Measurements from ENCODE around the gene PKIG. TPM values are rescaled to one million over a fixed set of nuclear protein-coding genes. Genes with fewer than 3 reads are reported as not detected.

The PKIG gene
- total and polyA plus RNA-seq, 2 donors (not counting 3 experiments of a cell fraction or from before 2014, with no cell fraction given), result 135 to 167 TPM

DNA sequence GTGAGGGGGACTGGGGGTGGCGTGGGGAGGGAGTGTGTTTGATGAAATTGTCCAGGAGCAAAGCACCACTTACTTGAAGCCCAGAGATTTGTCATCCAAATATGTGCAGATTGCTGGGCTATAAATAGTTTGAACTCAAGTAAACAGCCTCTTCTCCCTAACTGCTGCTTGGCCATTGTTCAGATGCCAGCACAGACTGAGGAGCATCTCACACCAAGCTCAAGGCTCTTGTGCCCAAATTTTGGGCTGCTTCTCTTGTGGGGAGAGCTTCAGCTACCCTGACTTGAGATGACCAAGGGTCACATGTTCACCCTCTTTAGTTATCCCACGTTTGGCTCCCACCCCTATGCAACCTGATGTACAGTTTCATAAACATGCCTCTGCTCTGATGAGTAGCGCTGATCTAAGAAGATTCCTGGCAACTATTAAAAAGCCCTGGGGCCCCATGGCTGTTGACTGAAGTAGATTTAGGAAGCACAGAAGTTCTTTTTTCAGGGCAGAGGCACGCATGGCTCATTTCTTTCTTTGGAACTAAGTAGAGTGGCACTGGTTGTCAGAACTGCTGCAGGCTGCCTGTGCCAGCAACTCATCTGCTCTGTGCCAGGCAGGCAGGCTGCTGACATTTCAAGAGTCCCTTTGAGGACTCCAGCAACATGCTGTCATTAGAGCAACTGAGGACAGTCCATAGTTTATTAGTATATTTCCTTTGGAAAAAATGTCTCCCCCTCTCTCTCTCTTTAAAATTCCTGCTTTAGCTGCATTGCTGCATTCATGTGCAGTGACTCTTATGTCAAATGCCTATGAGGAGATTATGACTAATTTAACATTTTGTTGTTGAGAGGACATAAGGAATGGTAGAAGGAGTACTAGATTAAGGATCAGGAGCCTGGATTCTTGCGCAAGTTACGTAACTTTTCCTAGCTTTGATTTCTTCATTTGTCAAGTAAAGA is 9.6 kb upstream of the PKIG start:
- Histone ChIP-seq H3K27me3 (ENCODE audit: control insufficient read depth in 2 of 2, insufficient read depth in 2 of 2, low read length in 2 of 2) (no peaks in the 10 kb centered on the region), H3K4me3 (replicated peaks in 1 of 3; ENCODE audit: insufficient read depth in 1 of 3, low read depth in 1 of 3, low read length in 3 of 3) (no peak overlapping the region), H3K4me1 (ENCODE audit: control insufficient read depth, extremely low read depth, insufficient read depth, low read length) (peaks cover 23% of the 10 kb centered on the region), H3K79me2 (ENCODE audit: control insufficient read depth, insufficient read depth, low read length) (peaks cover 8% of the 10 kb centered on the region), H2AFZ (ENCODE audit: low read depth, low read length) (peak overlapping the region; percentile 9), H3K9me3 (replicated peaks; ENCODE audit: control insufficient read depth, insufficient read depth, low read length) (no peaks in the 10 kb centered on the region), H3K9me1 (replicated peaks; ENCODE audit: control insufficient read depth, extremely low read depth, insufficient read depth, low read length) (no peaks in the 10 kb centered on the region), H3K9ac (replicated peaks; ENCODE audit: extremely low read depth, insufficient read depth, low read length) (peak overlapping the region; percentile 54), H3K4me2 (ENCODE audit: insufficient read depth, low read length) (peak overlapping the region; percentile 48), H3K27ac (ENCODE audit: insufficient read depth, low read depth, low read length) (peak overlapping the region; percentile 77), H3K36me3 (ENCODE audit: control insufficient read depth in 2 of 2, extremely low read depth in 1 of 2, insufficient read depth in 2 of 2, low read length in 2 of 2) (no peaks in the 10 kb centered on the region), H4K20me1 (replicated peaks; ENCODE audit: control insufficient read depth, extremely low read depth, insufficient read depth, low read length) (no peaks in the 10 kb centered on the region)
- FAIRE-seq (peak; percentile 72), DNase-seq (ENCODE audit: low read depth, low spot score) (peak; percentile 73)
- dilution Hi-C loops (cut with MboI; ENCODE audit: extremely low pct_ligation_motif_present, low sequenced_read_pairs), result no loop called here
- intact Hi-C loops (cut with micrococcal nuclease), result loop anchor here (1.0 to 2.0 kb wide), 4 partner anchors 10 to 40 kb away; no protein-coding TSS in a partner anchor
- ChIA-PET CTCF (interaction anchor here (0.8 to 1.2 kb wide), 4 partner anchors 10 to 28 kb away, joined by 3 to 4 read pairs (median 3); partner anchors contain the start of gene PKIG), POLR2A (interaction anchor here (0.6 kb wide), 1 partner anchor 55 kb away, joined by 3 read pairs; no protein-coding TSS in a partner anchor)
- no TSS peak for BruUV-seq (replicated peaks)
- peak; percentile 41 for TF ChIP-seq JUN (IDR thresholded peaks at IDR 0.05; ENCODE audit: borderline replicate concordance, insufficient read depth, insufficient read length, low read depth)
- no peak for TF ChIP-seq MYC (IDR thresholded peaks at IDR 0.05; ENCODE audit: low read depth, low read length)
- TF ChIP-seq FOS (IDR thresholded peaks at IDR 0.05; ENCODE audit: borderline replicate concordance, insufficient read depth, low read length), result peak; percentile 46

DNA sequence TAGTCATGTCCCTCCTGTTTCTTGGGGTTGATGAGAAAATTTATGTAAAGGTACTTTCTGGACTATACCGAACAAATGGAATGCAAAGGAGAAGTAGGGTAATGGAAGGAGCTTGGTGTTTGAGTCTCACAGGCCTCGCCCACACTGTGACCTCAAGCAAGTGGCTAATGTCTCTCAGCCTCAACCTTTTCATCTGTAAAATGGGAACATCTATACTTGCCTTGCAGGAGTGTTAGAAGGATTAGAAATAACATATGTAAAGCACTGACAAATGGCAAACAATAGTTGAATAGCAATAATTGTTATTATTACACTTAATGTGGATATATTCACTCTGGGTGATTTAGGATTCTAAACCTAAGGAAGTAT is 8.9 kb upstream of the PKIG start:
- BruUV-seq (replicated peaks), result no TSS peak
- dilution Hi-C loops (cut with MboI; ENCODE audit: extremely low pct_ligation_motif_present, low sequenced_read_pairs) (no loop called here), intact Hi-C loops (cut with micrococcal nuclease) (loop anchor here (1.0 to 2.0 kb wide), 3 partner anchors 10 to 41 kb away; no protein-coding TSS in a partner anchor)
- Histone ChIP-seq H3K79me2 (ENCODE audit: control insufficient read depth, insufficient read depth, low read length) (peaks cover 9% of the 10 kb centered on the region), H3K4me2 (ENCODE audit: insufficient read depth, low read length) (no peak overlapping the region), H4K20me1 (replicated peaks; ENCODE audit: control insufficient read depth, extremely low read depth, insufficient read depth, low read length) (no peaks in the 10 kb centered on the region), H3K36me3 (ENCODE audit: control insufficient read depth in 2 of 2, extremely low read depth in 1 of 2, insufficient read depth in 2 of 2, low read length in 2 of 2) (no peaks in the 10 kb centered on the region), H3K4me1 (ENCODE audit: control insufficient read depth, extremely low read depth, insufficient read depth, low read length) (peaks cover 25% of the 10 kb centered on the region), H2AFZ (ENCODE audit: low read depth, low read length) (no peak overlapping the region), H3K9me3 (replicated peaks; ENCODE audit: control insufficient read depth, insufficient read depth, low read length) (no peaks in the 10 kb centered on the region), H3K9ac (replicated peaks; ENCODE audit: extremely low read depth, insufficient read depth, low read length) (no peak overlapping the region), H3K27ac (ENCODE audit: insufficient read depth, low read depth, low read length) (no peak overlapping the region), H3K9me1 (replicated peaks; ENCODE audit: control insufficient read depth, extremely low read depth, insufficient read depth, low read length) (no peaks in the 10 kb centered on the region), H3K4me3 (replicated peaks in 1 of 3; ENCODE audit: insufficient read depth in 1 of 3, low read depth in 1 of 3, low read length in 3 of 3) (no peak overlapping the region), H3K27me3 (ENCODE audit: control insufficient read depth in 2 of 2, insufficient read depth in 2 of 2, low read length in 2 of 2) (no peaks in the 10 kb centered on the region)
- CTCF ChIA-PET, result interaction anchor here (0.8 to 1.2 kb wide), 3 partner anchors 13 to 27 kb away, joined by 3 to 4 read pairs (median 3); no protein-coding TSS in a partner anchor
- no peak for TF ChIP-seq EZH2 (IDR thresholded peaks at IDR 0.05; ENCODE audit: borderline replicate concordance, low read depth, low read length, severe bottlenecking)
- TF ChIP-seq, protein P1, sequence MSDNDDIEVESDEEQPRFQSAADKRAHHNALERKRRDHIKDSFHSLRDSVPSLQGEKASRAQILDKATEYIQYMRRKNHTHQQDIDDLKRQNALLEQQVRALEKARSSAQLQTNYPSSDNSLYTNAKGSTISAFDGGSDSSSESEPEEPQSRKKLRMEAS (IDR thresholded peaks at IDR 0.05; ENCODE audit: insufficient read depth, insufficient read length), result no peak
- TF ChIP-seq MYC (IDR thresholded peaks at IDR 0.05; ENCODE audit: low read depth, low read length), result no peak
- TF ChIP-seq POLR2AphosphoS5 (IDR thresholded peaks at IDR 0.05; ENCODE audit: insufficient read depth, low read depth, low read length), result no peak
- no peak for TF ChIP-seq FOS (IDR thresholded peaks at IDR 0.05; ENCODE audit: borderline replicate concordance, insufficient read depth, low read length)
- no peak for TF ChIP-seq JUN (IDR thresholded peaks at IDR 0.05; ENCODE audit: borderline replicate concordance, insufficient read depth, insufficient read length, low read depth)
- TF ChIP-seq POLR2A (IDR thresholded peaks at IDR 0.05; ENCODE audit: low read depth, low read length), result no peak
- no peak for TF ChIP-seq GATA2 (IDR thresholded peaks at IDR 0.05; ENCODE audit: insufficient read depth, insufficient read length, low read depth, low read length)
- TF ChIP-seq, protein P2, sequence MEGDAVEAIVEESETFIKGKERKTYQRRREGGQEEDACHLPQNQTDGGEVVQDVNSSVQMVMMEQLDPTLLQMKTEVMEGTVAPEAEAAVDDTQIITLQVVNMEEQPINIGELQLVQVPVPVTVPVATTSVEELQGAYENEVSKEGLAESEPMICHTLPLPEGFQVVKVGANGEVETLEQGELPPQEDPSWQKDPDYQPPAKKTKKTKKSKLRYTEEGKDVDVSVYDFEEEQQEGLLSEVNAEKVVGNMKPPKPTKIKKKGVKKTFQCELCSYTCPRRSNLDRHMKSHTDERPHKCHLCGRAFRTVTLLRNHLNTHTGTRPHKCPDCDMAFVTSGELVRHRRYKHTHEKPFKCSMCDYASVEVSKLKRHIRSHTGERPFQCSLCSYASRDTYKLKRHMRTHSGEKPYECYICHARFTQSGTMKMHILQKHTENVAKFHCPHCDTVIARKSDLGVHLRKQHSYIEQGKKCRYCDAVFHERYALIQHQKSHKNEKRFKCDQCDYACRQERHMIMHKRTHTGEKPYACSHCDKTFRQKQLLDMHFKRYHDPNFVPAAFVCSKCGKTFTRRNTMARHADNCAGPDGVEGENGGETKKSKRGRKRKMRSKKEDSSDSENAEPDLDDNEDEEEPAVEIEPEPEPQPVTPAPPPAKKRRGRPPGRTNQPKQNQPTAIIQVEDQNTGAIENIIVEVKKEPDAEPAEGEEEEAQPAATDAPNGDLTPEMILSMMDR (IDR thresholded peaks at IDR 0.05; ENCODE audit: extremely low read depth in 1 of 2, insufficient read depth in 1 of 2, low read depth in 1 of 2, low read length in 2 of 2), result no peak
- DNase-seq (ENCODE audit: low read depth, low spot score) (no peak), FAIRE-seq (no peak)
- POLR2A ChIA-PET, result no interaction called here
